Stimulated activated CD8-positive, alpha-beta memory T cell treated with anti-CD3 and anti-CD28 coated beads, Interleukin-7, amount 100 ng/mL, for 1 hour (primary cell): ENCODE results near the gene CTNS.

ENCODE experiments used
- DNase-seq, 2 donors: peaks; one replicate each; pipeline ENCODE4 v3.0.0-alpha.2; 2020; ENCODE audit warnings: low read depth in 2 of 2

Gene CTNS

DNA sequence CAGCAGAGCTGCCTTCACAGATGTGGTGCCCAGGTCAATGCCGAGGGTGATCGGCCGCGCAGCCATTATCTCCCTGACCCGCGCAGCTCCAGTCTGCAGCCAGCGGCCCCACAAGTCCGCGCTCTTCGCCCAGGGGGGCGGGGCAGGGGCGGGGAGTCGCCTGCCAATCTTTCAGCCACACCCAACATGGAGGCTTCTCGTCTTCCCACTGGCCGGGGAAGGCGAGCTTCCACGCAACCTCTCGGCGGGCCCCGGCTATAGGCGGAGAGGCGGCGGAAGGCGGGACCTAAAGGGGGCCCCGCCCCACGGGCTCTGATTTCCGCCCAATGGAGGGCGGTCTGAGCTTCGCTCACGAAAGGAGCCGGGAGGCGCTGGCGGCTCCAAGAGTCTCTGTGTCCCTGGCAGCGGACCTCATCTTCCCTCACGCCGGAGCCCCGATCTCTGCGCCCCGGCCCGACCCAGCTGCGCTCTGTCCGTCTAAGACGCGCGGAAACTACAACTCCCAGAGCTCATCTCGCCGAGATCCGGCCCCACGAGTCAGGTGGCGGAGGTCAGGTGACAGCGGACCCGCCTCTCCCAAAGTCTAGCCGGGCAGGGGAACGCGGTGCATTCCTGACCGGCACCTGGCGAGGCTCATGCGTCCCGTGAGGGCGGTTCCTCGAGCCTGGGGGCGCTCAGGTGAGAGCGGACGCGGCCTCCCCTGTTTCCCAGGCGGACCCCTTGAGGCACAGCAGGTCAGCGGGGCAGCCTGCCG is at the start of gene CTNS, which contains the start of gene SHPK:
Gene CTNS (plus strand): TSS at position 607 of the 754 bp plus-strand sequence. CDS start 3,447 bp downstream, outside the sequence.
Gene SHPK (minus strand): TSS at position 97 of the 754 bp plus-strand sequence. CDS start 31 bp downstream, at position 66.
- peak; percentile 85 to 88 for DNase-seq

GRCh38 chr17:3589784-3590183 is 46.8 kb upstream of the CTNS start:
- no peak for DNase-seq

DNA sequence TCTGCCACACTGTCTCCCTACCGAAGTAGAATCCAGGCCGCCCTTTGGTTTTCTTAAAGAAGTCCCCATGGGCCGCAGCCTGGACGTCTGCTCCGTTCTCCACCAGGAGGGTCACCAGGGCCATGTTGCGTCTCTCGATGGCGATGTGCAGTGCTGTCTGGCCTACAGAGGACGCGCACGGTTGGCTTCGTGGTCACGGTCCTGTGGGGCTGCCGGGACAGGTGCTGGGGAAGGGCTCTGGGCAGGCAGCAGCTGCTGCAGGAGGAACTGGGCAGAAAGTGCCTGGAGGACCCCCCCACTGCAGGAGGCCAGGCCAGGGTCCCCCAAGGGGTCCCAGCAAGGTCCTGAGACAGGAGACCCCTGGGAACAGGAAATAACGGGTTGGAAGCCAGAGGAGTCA is 46.3 kb upstream of the CTNS start:
- no peak for DNase-seq

DNA sequence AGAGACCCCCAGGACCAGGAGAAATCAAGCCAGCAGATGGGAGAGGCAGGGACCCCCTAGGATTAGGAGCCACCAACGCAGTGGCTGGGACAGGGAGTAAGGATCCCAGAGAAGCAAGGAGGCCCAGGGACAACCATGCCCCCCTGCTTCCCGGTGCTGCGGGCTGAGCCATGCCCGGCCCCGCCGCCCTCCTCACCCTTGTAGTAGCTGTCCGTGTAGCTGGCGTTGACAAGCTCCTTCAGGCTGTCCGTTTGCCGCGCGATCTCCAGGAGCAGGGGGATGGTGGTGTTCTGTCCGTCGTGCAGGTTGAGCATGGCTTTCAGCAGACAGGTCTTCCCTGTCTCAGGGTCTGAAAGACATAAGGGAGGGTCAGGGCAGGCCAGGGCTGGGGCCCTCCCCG is 45.8 kb upstream of the CTNS start:
- no peak for DNase-seq

GRCh38 chr17:3592216-3592860 is 44.2 kb upstream of the CTNS start:
- DNase-seq = no peak

DNA sequence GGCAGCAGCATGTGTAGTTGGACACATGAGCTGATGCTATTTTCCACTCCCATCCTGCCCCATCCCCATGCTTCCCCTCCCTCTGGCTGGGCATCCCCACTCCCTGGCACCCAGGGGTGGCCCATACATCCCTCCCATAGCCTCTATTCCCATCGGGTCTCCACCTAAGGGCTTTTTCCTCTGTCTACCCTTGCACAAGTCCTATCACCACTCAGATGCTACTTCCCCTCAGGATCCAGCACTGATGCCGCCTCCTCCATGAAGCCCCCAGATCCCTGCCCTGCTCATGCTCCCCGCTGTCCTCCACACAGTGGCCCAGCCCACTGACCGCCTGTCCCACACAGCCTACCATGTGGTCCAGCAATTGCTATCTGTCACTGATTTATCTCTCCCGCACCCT is 43.2 kb upstream of the CTNS start:
- no peak for DNase-seq

DNA sequence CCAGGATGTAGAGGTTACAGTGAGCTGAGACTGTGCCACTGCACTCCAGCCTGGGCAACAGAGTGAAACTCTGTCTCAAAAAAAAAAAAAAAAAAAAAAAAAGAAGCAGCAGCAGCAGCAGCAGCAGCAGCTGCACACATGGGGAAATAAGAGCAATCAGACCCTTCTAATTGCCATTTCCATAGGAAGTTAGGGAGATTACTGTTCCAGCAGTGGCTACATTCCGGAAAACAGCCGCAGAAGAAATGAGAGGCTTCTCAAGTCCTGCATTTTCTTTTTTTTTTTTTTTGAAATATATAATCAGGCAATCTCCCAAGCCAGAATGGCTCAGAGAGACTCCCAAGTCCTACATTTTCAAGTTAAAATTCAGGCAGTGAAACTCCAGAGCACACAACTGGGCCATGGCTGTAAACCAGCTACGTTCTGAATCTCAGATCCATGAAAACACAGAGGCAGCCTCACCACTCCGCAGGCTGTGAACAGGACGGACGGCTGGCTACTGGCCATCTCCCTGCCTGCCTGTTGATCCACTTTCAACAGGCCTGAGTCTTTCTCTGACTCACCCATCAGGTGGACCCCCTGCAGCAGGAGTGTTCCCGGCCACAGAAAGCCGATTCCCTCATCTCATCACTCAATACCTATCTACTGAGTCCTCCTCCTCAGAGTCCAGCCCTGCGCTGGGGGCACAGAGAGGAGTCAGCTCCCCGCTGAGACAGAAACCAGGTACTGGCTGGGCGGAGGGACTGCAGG is 42.3 kb upstream of the CTNS start:
- no peak for DNase-seq

- DNase-seq = no peak
These were observed 41.6 kb upstream of the CTNS start for GRCh38 chr17:3594976-3595375.

DNA sequence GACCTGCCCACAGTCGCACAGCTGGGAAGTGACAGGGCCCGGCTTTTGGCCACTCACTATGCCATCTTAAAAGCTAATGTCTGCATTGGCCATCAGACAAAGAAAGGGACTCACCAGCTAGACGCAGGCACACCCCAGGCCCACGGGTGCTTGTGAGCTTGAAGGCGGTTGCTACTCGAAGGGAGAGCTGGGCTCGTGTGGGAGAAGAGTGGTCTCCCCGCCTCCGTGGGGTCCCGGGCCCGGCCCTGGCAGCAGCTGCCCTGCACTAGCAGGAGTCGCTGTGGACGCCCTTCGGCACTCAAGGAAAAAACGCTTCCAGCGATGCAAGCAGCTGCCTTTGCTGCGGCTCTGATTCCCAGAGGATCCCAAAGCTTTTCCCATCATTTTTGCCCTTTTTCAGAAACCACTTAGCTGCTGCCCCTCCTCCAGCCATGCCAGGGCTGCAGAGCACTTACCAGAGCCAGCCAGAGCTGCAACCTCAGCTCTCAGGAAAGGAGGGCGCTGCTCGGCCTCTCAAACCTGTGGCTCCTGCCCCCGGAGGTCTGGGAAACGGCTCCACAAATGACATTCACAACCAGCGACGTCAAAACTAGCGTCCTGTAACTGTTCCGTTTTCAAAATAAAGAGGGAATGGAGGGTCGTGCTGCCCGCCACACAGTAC is 39.6 kb upstream of the CTNS start:
- no peak for DNase-seq

- no peak for DNase-seq
These were observed 38.5 kb upstream of the CTNS start for GRCh38 chr17:3598078-3598477.

DNA sequence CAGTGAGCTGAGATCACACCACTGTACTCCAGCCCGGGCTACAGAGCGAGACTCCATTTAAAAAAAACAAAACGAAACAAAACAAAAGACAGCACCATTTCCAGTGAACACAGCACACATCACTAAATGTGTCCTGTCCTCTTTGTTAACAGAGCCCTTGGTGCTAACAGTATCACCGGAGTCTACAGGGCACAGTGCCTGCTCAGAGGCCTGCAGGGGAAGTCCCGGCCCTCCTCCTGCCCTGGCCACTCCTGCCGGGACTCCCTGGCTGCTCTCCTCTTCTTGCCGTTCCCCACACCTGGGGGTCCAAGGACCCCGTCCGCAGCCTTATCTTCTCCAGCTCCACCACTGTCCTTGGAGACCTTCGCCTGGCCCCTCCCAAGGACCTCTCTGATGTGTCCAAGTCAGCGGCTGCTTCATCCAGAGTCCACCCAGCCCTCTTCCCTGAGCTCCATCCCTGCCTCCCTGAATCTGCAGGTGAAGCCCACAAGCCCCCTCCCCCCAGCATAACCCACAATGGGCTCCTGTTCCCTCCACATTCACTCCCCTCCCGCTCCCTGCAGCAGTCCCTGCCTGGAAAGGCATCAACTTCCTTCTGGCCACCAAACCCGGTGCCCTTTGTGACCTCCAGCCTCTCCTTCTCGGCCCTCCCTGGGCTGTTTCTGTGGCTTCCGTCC is 35.9 kb upstream of the CTNS start:
- no peak for DNase-seq

- DNase-seq = no peak
These were observed 34.1 kb upstream of the CTNS start for GRCh38 chr17:3602499-3602898.

DNA sequence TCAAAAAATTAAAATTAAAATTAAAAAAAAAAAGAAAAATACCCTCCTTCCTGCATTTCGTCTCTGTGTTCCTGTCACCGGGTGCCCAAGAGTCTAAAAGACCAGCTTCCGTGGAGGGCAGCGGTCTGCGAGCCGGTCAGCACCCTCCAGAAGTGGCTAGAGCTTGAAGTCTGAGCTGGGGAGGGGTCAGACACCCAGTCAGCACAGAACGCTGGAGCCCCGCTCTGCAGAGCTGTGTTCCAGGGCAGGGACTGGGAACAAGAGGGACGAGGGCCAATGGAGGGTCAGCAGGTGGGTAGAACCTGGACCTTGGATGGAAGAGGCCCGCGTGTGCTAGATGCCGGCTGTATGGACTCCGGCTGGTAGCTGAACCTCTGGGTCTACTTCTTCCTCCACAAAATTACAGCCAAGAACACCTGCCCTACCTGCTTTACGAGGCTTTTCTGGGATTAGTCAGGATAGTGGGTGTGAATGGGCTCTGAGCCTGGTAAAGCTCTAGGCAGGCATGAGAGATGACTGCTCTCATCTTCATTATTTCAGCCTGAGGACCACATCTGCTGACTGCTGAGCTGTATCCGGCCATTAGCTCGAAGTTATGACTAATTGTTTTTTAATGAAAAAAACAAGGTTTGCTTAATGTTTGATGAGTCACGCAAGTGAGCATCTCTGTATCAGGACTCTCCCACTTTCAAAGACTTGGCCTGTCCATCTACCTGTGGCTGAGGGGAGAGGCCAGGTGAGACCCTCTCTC is 33.3 kb upstream of the CTNS start:
- no peak for DNase-seq

DNA sequence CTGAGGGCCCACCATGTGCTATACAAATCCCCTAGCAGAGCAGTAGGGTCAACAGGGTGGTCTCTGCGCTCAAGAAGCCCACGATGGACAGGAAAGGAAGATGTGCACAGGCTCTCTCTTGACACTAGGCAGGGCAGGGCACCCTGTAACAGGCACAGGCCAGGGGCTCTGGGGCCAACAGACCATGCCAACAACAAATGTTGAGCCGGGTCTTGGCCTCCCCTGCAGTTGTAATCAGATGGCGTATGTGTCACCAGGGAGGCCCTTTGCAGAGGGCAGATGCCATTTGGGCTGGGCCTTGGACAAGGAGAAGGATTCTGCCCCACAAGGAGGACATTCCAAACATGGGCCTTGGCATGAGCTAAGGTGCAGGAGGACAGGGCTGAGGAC is 32.7 kb upstream of the CTNS start:
- no peak for DNase-seq

DNA sequence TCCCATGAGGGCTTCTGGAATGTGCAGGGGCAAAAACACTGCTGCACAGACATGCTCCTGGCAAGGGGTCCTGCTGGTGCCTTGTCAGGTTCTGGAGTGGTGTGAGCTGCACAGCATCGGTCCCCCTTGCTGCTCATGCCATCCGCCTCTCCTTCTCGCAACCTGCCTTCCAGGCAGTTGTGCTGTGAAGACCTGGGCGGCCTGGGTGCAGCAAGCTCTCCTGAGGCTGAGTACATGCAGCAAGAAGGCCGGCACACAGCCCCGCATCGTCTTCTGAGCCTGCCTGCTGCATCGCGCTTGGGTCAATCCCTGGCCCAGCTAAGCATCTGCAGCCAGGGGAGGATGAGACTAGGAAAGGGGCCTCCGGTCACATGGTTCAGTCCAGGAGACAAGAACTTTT is 26.9 kb upstream of the CTNS start:
- no peak for DNase-seq

GRCh38 chr17:3610523-3610922 is 26.0 kb upstream of the CTNS start:
- DNase-seq = no peak

GRCh38 chr17:3613124-3613523 is 23.4 kb upstream of the CTNS start:
- no peak for DNase-seq

GRCh38 chr17:3615160-3615870 is 21.2 kb upstream of the CTNS start:
- no peak for DNase-seq

- DNase-seq = no peak
These were observed 15.3 kb upstream of the CTNS start for GRCh38 chr17:3621146-3621720.
